ENCODE results near the gene TMPRSS6.

Gene TMPRSS6

GRCh38 chr22:37135023-37135422 is 25.5 kb upstream of the TMPRSS6 start:
- no peak overlapping the region for H3K27ac ChIP-seq (ENCODE audit: low read depth, low read length, poor library complexity, severe bottlenecking)
- H3K9ac ChIP-seq (ENCODE audit: low read length) = no peak overlapping the region
- no peaks in the 10 kb centered on the region for H3K79me2 ChIP-seq (ENCODE audit: insufficient read depth, low read length)
- H3F3A ChIP-seq (ENCODE audit: insufficient read depth, low read length) = no peaks in the 10 kb centered on the region
- no peaks in the 10 kb centered on the region for H3K4me1 ChIP-seq (ENCODE audit: insufficient read depth, low read length, severe bottlenecking)
- H4K20me1 ChIP-seq (ENCODE audit: insufficient read depth, low read length) = no peaks in the 10 kb centered on the region
- H3K27me3 ChIP-seq (ENCODE audit: insufficient read depth, low read length) = peaks cover 5% of the 10 kb centered on the region; the same call in 1 of the 2 replicates
- no peaks in the 10 kb centered on the region for H3K9me2 ChIP-seq (ENCODE audit: low read depth, low read length)
- no peak overlapping the region for H3K4me3 ChIP-seq (ENCODE audit: low read depth, low read length, poor library complexity, severe bottlenecking)
- no peaks in the 10 kb centered on the region for H3K9me3 ChIP-seq (ENCODE audit: low read length)
- no peak overlapping the region for H2AFZ ChIP-seq (ENCODE audit: low read length)
- H3K4me2 ChIP-seq (ENCODE audit: low read length) = no peak overlapping the region
- TF ChIP-seq CTCF (IDR thresholded peaks at IDR 0.05; ENCODE audit: low read length) (no peak), EZH2 (IDR thresholded peaks at IDR 0.05; ENCODE audit: borderline replicate concordance, low read length) (no peak)
- H3K36me3 ChIP-seq (ENCODE audit: insufficient read depth, low read length) = no peaks in the 10 kb centered on the region

GRCh38 chr22:37133304-37134018 is 23.9 kb upstream of the TMPRSS6 start:
- Histone ChIP-seq H4K20me1 (ENCODE audit: insufficient read depth, low read length) (no peaks in the 10 kb centered on the region), H3K27ac (ENCODE audit: low read depth, low read length, poor library complexity, severe bottlenecking) (no peak overlapping the region), H2AFZ (ENCODE audit: low read length) (no peak overlapping the region), H3K4me1 (ENCODE audit: insufficient read depth, low read length, severe bottlenecking) (no peaks in the 10 kb centered on the region), H3K9me3 (ENCODE audit: low read length) (no peaks in the 10 kb centered on the region), H3K9me2 (ENCODE audit: low read depth, low read length) (no peaks in the 10 kb centered on the region), H3K4me2 (ENCODE audit: low read length) (no peak overlapping the region), H3K4me3 (ENCODE audit: low read depth, low read length, poor library complexity, severe bottlenecking) (no peak overlapping the region), H3K9ac (ENCODE audit: low read length) (no peak overlapping the region), H3K27me3 (ENCODE audit: insufficient read depth, low read length) (peaks cover 5% of the 10 kb centered on the region; the same call in 1 of the 2 replicates), H3F3A (ENCODE audit: insufficient read depth, low read length) (no peaks in the 10 kb centered on the region), H3K79me2 (ENCODE audit: insufficient read depth, low read length) (no peaks in the 10 kb centered on the region), H3K36me3 (ENCODE audit: insufficient read depth, low read length) (no peaks in the 10 kb centered on the region)
- TF ChIP-seq EZH2 (IDR thresholded peaks at IDR 0.05; ENCODE audit: borderline replicate concordance, low read length) (no peak), CTCF (IDR thresholded peaks at IDR 0.05; ENCODE audit: low read length) (no peak)

- Histone ChIP-seq H4K20me1 (ENCODE audit: insufficient read depth, low read length) (no peaks in the 10 kb centered on the region), H3K9ac (ENCODE audit: low read length) (no peak overlapping the region), H3F3A (ENCODE audit: insufficient read depth, low read length) (no peaks in the 10 kb centered on the region), H3K79me2 (ENCODE audit: insufficient read depth, low read length) (no peaks in the 10 kb centered on the region), H2AFZ (ENCODE audit: low read length) (no peak overlapping the region), H3K4me3 (ENCODE audit: low read depth, low read length, poor library complexity, severe bottlenecking) (no peak overlapping the region), H3K36me3 (ENCODE audit: insufficient read depth, low read length) (no peaks in the 10 kb centered on the region), H3K9me3 (ENCODE audit: low read length) (no peaks in the 10 kb centered on the region), H3K9me2 (ENCODE audit: low read depth, low read length) (no peaks in the 10 kb centered on the region), H3K27me3 (ENCODE audit: insufficient read depth, low read length) (no peaks in the 10 kb centered on the region), H3K4me1 (ENCODE audit: insufficient read depth, low read length, severe bottlenecking) (no peaks in the 10 kb centered on the region), H3K4me2 (ENCODE audit: low read length) (no peak overlapping the region), H3K27ac (ENCODE audit: low read depth, low read length, poor library complexity, severe bottlenecking) (no peak overlapping the region)
- TF ChIP-seq CTCF (IDR thresholded peaks at IDR 0.05; ENCODE audit: low read length) = no peak
- TF ChIP-seq EZH2 (IDR thresholded peaks at IDR 0.05; ENCODE audit: borderline replicate concordance, low read length) = no peak
Measured at GRCh38 chr22:37132773-37133172, 23.3 kb upstream of the TMPRSS6 start.
